ENCODE measurements around the gene VANGL1. TPM values are rescaled to one million over a fixed set of nuclear protein-coding genes. Genes with fewer than 3 reads are reported as not detected.

The VANGL1 gene
- total and polyA plus RNA-seq, 2 of the 8 experiments (the other 6 are each of a cell fraction or from before 2014, with no cell fraction given) = 9.4 to 13.4 TPM

- Histone ChIP-seq H4K20me1 (replicated peaks in 1 of 2; ENCODE audit: control insufficient read depth in 1 of 2, insufficient read depth in 2 of 2, low read length in 2 of 2) (no peaks in the 10 kb centered on the region), H3K23me2 (ENCODE audit: low read depth, low read length) (no peaks in the 10 kb centered on the region), H2BK12ac (ENCODE audit: low read depth, low read length) (no peak overlapping the region), H2BK15ac (ENCODE audit: low read length) (no peak overlapping the region), H3K27ac (ENCODE audit: low read depth, low read length) (no peak overlapping the region), H2AK5ac (ENCODE audit: low read depth, low read length) (no peak overlapping the region), H3K9me3 (ENCODE audit: insufficient read depth in 2 of 2, low read depth in 1 of 2, low read length in 1 of 2) (no peaks in the 10 kb centered on the region), H2BK5ac (ENCODE audit: low read depth, low read length) (no peak overlapping the region), H3K9ac (replicated peaks in 1 of 4; ENCODE audit: extremely low read depth in 1 of 4, low read depth in 3 of 4, low read length in 3 of 4) (no peak overlapping the region), H3K56ac (replicated peaks; ENCODE audit: insufficient read length, low read depth, low read length) (no peak overlapping the region), H3K23ac (ENCODE audit: insufficient read length) (no peak overlapping the region), H3K36me3 (ENCODE audit: control insufficient read depth in 2 of 4, insufficient read depth in 4 of 4, low read length in 3 of 4) (no peaks in the 10 kb centered on the region), H3K14ac (ENCODE audit: insufficient read length) (no peak overlapping the region), H3K4me2 (ENCODE audit: insufficient read depth in 1 of 2, low read depth in 2 of 2, low read length in 2 of 2) (no peak overlapping the region), H4K91ac (replicated peaks; ENCODE audit: insufficient read length, low read length) (no peak overlapping the region), H3K4me1 (replicated peaks in 1 of 4; ENCODE audit: control insufficient read depth in 3 of 4, insufficient read depth in 4 of 4, low read length in 3 of 4) (peaks cover 0 to 4% (median 0%) of the 10 kb centered on the region in 4 experiments; a peak in 3 of 7 replicates), H4K8ac (ENCODE audit: extremely low read depth, insufficient read depth, low read length) (no peak overlapping the region; the same call in 1 of the 2 replicates), H3K27me3 (replicated peaks in 1 of 4; ENCODE audit: control insufficient read depth in 3 of 4, extremely low read depth in 1 of 4, insufficient read depth in 3 of 4, low read length in 3 of 4) (no peaks in the 10 kb centered on the region), H2BK120ac (replicated peaks; ENCODE audit: low read depth, low read length) (no peak overlapping the region), H2AFZ (ENCODE audit: low read length) (no peak overlapping the region), H3K79me1 (ENCODE audit: low read depth, low read length) (no peaks in the 10 kb centered on the region), H3K4ac (replicated peaks; ENCODE audit: insufficient read length, low read depth, low read length) (no peak overlapping the region), H2BK20ac (ENCODE audit: low read length) (no peak overlapping the region), H3K4me3 (ENCODE audit: extremely low read depth in 1 of 4, insufficient read depth in 2 of 4, low read depth in 3 of 4, low read length in 4 of 4) (no peak overlapping the region), H3K18ac (ENCODE audit: extremely low read depth, low read length) (no peak overlapping the region), H4K5ac (ENCODE audit: insufficient read length, low read depth, low read length) (no peak overlapping the region), H3K79me2 (ENCODE audit: control insufficient read depth in 1 of 2, insufficient read depth in 2 of 2, low read length in 2 of 2) (no peaks in the 10 kb centered on the region)
- DNase-seq (ENCODE audit: low read depth in 1 of 2, low spot score in 2 of 2) (no peak), FAIRE-seq (no peak)
- POLR2A ChIA-PET (ENCODE audit: partially characterized antibody) = interaction anchor here (0.7 to 0.9 kb wide), 2 partner anchors 78 to 103 kb away, joined by 3 to 4 read pairs; no protein-coding TSS in a partner anchor
- TF ChIP-seq FOSL1 (IDR thresholded peaks at IDR 0.05; ENCODE audit: insufficient read depth, low read depth, low read length) (no peak), TAF1 (IDR thresholded peaks at IDR 0.05; ENCODE audit: low read depth, low read length) (no peak), HDAC6 (IDR thresholded peaks at IDR 0.05; ENCODE audit: low read depth, low read length) (no peak), CEBPB (IDR thresholded peaks at IDR 0.05; ENCODE audit: low read depth, low read length) (no peak), ATF3 (IDR thresholded peaks at IDR 0.05; ENCODE audit: insufficient read depth, low read depth, low read length) (no peak), SIN3A (conservative IDR thresholded peaks at IDR 0.05 in 1 of 2, IDR thresholded peaks at IDR 0.05 in 1 of 2; ENCODE audit: low read depth in 1 of 2, low read length in 2 of 2) (no peak)
- CTCF ChIA-PET (ENCODE audit: partially characterized antibody) = interaction anchor here (0.7 to 18.6 kb wide), 7 partner anchors 9 to 270 kb away, joined by 3 to 370 read pairs (median 3); partner anchors contain the start of gene CASQ2
- 82% methylated on average over 9 of the region's 9 CpGs; no CpG with 5 or more reads in 1 of the 2 experiments for WGBS, 2 experiments (ENCODE audit: extremely low coverage in 1 of 2, insufficient coverage in 1 of 2, insufficient read length in 1 of 2, insufficient replicate concordance in 2 of 2, low coverage in 1 of 2, low lambda C conversion rate in 2 of 2, missing lambda C conversion rate in 1 of 2)
These were observed 69.3 kb downstream of the VANGL1 start for GRCh38 chr1:115710859-115711624.

All from H1 (cell line).